ENCODE data around the gene KCNK3.
"Not testable (repeated sequence)": the region's sequence is repeated elsewhere in the genome, so short reads cannot be mapped to it uniquely, and the experiment has no call there.

The KCNK3 gene

DNA sequence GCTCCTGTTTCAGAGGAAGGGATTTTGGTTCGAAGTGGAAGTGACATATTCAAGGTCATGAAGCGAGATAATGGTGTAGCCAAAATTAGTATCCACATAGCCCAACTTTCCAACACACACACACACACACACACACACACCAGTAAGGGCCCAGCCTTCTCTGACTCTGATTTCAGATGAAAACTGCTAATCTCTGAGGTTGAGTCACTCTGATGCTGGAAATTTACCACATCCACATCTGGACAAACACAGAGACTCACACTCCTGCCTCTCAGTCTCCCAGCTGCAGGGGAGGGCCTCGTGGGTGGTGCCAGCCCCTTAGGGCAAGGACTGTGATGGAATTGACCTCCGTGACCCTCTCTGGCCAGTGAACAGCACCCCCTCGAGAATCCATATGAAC, 42.6 kb downstream of the KCNK3 start:
- no peak for DNase-seq

DNA sequence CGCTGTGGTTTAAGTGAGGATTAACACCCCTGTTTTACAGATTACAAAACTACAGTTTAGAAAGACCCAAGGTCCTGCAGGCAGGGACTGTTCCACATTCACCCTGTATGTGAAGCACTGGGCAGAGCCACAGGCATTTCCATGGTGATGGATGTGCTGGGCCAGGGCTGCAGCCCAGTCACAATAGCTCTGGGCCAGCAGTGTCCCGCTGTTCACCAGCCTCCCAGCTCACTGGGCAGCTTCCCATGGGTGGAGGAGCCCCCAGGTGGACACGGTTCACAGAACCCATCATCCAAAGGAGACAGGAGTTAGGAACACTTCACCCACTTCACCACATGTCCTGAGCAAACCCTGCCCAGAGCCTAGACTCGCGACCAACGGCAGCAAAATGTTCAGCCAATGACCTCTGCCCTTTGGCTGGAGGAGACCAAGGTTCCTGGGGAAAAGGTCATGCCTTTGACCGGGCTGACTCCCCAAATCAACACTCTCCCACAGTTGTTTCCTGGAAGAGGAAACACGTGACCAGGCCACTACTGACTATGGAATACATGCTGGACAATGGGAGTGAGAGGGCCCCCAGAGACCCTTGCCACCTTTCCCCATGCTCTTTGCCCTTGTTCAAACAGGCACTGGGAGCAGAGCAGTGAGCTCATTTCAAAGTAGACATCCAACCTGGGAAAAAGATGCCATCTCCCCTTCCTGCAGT, 43.5 kb downstream of the KCNK3 start:
- DNase-seq = no peak

DNA sequence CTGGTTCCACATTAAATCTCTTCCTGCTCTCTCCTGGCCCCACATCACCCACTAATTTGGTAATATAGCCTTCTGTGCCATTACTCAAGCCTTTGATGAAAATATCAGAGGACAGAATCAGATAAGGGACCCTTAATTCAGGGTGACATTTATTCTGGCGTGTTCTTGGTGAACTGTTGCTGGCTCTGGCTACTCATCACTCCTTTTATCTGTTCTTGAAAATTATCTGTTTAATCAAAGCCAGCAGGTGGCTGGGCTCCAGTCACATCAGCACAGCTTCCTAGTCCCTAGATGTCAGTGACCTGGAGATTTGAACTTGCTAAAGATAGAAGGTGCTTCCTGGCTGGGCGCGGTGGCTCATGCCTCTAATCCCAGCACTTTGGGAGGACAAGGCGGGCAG, 44.7 kb downstream of the KCNK3 start:
- DNase-seq = no peak

DNA sequence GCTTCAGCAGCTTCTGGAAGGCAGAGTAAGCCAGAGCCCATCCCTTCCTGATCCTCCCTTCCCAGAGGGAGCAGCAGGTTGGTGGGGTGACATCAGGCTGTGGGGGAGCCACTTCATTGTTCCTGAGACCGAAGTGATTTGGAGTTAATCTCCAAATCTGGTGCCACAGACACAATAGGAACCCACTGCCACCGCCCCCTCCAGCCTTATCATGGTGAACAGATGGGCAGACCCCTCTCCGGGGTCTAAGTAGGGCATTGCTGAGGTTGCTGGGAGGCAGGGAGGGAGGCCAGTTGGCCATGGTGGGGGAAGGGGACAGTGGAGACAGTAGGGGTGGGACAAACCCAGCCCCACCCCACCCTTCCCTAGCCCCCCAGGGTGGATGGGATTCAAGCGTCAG, 46.0 kb downstream of the KCNK3 start:
- DNase-seq = no peak

DNA sequence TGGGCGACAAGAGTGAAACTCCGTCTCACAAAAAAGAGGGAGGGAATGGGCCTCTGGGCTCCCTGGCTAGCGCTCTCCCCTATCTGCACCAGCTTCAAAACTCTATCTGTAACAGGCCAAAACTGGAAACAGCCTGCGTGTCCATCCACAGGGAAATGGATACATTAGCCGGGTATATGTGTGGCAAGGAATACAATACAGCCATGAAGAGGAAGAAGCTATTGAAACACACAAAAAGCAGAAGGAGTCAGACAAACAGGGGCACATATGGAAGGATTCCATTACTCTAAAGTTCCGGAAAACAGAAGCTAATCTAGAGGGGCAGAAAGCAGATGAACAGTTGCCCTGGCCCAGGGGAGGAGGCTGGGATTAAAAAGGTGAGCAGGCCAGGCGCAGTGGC, 47.0 kb downstream of the KCNK3 start:
- no peak for DNase-seq

DNA sequence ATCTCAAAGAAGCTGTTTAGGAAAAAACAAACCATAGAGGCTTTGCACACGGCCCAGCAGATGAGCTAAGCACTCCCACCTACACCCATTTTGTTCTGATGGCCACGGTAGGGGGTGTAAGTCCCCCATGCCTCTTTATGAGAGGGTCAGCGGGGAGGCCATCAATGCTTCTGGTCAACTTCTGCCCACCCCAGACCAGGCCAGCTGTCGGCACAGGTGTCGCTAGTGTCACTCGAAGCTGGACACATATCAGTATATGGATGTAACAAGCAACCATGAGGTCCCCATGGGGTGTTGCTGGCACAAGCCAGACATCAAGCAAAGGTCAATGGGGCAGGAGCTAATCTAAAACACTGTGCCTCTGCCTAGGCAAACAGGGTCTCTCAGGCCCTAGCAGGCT, 47.8 kb downstream of the KCNK3 start:
- no peak for DNase-seq

DNA sequence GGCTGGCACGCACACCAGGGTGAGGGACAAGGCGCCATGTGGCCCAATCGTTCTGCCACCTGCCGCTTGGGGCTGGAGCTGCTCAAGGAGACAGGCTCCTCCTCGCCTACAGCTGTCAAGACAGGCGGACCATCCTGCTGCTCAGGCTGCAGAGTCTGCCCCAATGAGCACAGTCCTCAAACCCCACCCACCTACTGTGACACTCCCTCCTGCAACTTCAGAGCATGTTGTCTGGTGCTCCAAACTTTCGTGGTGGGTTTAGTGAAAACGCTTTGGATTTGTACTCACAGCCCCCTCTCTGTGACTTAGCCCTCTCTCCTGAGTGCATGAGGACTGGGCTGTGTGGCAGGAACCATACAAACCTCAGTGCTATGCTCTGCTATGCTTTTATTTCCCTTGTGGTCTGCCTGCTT, 48.4 kb downstream of the KCNK3 start:
- DNase-seq = no peak

DNA sequence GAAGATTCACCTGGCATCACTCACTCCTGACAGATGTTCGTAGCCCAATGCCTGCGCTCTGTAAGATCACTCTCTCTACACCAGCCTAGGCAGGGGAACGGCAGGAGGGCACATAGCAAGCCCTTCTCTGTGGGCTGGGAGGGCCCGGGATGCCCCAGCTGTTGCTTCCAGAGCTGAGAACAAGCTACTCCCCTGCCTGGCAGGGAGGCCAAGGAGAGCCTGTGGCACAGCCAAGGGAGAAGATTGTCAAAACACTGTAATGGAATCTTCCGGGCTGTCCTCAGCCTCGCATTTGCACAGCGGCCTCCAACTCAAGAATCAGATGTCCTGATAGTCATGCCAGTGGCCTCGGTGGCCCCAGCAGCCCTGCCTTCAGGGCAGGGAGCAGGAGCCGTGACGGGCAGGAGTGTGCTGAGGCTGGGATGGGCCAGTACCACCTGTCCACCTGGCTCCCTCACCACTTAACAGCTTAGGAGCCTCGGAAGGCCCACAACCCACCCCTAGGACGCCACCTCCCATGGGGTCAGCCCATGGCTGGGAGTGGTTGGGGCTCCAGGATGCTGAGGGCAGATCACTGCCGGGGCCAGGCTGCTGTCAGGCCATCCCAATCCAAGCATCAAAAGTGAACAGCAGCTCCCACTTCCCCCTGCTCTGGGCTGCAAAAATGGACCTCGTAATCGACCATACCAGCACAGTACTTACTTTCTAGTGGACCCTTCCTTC, 49.7 kb downstream of the KCNK3 start:
- DNase-seq = no peak

DNA sequence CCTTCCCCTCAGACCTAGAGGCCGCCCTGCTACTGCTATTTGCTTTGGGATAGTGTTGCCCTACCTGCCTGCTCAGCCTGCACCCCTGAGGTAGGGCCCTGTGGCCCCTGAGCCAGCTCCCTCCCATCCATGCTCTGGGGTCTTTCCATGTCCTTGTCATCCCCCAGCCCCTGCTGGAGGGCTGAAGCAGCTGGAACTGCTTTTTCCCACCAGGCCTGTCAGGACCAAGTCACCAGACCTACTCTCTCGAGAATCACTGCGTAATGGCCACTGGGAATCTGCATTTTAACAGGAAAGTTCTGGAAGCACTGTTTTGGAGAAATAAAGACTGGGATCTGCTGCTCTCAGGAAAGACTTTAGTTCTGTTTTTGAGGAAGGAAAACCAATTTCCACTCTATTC, 51.3 kb downstream of the KCNK3 start:
- no peak for DNase-seq

DNA sequence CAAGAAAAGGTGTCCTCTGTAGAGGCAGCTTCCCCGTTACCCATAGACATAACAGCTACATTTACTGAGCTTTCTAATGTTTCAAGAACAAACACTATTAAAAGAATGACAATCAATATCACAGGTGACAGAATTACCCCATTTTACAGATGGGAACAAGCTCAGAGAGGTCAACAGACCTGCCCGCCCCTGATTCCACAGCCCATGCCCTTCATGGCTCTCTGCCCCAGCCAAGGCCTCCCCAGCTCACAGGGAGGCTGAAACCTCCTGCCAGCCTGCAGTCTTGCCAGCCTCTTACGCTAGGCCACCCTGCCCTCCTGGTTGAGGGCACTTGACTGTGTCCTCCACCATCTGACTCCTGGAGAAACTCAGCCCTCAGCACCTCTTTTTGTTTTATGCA, 52.4 kb downstream of the KCNK3 start:
- DNase-seq = no peak

DNA sequence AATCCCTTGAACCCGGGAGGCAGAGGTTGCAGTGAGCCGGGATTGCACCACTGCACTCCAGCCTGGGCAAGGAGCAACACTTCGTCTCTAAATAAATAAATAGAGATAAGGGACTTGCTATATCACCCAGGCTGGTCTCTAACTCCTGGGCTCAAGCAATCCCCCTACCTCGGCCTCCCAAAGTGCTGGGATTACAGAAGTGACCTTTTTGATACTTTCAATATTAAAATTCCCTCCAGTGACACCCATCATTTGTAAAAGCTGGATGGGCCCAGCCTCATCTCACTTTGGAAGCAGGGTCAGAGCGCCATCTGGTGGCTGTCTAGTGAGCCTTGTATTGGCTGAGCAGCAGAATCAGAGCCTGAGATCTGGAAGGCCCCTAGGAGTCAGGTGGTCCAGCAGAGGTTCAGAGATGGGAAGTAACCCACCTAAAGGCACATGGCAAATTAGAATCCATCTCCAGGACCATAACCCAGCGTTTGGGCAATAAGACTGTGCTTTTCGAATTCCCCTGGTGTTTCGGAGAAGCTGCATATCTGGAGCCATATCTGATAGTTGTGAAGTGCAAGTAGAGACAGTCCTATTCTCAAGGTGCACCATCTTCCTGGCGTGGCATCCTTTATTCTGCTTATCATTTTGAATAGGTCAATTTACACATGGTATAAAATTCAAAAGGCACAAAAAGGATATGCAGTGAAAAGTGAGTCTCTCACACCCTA, 53.2 kb downstream of the KCNK3 start:
- peak; percentile 69 for DNase-seq

DNA sequence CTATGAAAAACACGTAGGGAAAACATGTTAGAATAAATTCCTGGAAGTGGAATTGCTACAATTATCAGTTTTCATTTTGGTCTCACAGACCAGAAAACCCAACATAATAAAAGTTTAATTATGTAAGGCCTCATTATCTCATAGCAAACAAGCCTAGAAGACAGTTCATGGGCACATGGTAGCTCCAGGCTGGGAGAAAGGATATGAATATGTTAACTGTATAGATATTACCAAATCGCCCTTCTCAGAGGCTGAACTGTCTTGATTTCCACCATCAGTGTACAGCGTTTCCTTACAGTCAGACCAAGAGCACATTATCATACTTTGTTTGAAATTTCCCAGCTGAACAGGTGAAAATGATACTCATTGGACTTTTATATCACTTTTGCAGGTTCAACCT, 54.4 kb downstream of the KCNK3 start:
- DNase-seq = no peak

DNA sequence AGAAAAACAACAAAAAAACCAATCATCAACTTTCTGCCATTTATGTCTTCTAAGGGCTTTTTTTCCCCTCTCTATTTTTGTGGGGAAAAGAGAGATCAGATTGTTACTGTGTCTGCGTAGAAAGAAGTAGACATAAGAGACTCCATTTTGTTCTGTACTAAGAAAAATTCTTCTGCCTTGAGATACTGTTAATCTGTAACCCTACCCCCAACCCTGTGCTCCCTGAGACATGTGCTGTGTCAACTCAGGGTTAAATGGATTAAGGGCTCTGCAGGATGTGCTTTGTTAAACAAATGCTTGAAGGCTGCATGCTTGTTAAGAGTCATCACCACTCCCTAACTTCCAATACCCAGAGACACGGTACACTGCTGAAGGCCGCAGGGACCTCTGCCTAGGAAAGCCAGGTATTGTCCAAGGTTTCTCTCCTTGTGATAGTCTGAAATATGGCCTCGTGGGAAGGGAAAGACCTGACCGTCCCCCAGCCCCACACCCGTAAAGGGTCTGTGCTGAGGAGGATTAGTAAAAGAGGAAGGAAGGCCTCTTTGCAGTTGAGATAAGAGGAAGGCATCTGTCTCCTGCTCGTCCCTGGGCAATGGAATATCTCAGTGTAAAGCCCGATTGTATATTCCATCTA, 57.4 kb downstream of the KCNK3 start:
- DNase-seq = not testable (repeated sequence)

DNA sequence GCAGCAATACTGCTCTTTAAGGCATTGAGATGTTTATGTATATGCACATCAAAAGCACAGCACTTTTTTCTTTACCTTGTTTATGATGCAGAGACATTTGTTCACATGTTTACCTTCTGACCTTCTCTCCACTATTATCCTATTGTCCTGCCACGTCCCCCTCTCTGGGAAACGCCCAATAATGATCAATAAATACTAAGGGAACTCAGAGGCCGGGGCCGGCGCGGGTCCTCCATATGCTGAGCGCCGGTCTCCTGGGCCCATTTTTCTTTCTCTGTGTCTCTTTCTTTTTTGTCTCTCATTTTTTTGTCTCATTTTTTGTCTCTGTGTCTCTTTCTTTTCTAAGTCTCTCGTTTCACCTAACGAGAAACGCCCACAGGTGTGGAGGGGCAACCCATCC, 57.9 kb downstream of the KCNK3 start:
- not testable (repeated sequence) for DNase-seq

DNA sequence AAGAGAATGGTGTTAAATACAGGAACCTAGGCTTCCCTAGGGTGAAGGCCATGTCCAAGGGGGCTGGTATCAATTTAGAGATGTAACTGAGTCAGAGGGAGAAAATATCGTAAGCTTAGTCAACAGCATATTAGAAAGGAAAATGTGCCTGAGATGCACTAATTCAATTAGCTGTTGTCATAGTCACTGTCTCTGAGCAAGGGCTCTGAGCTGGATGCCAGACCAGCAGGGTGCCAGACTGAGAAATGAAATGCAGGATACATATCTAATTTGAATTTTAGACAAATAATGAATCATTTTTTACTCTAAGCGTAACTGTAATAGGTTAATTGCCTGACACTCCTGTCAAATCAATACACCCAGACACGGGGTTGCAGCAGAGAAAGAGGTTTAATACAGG, 60.1 kb downstream of the KCNK3 start:
- DNase-seq = no peak

DNA sequence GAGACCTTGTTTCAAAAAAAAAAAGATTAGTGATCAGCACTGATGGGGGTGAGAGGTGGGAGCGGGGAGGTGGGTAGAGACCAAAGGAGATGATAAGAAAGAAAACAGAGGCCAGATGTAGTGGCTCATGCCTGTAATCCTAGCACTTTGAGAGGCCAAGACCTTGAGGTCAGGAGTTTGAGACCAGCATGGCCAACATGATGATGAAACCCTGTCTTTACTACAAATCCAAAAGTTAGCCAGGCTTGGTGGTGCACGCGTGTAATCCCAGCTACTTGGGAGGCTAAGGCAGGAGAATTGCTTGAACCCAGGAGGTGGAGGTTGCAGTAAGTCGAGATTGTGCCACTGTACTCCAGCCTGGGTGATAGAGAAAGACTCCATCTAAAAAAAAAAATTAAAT, 62.0 kb downstream of the KCNK3 start:
- no peak for DNase-seq

DNA sequence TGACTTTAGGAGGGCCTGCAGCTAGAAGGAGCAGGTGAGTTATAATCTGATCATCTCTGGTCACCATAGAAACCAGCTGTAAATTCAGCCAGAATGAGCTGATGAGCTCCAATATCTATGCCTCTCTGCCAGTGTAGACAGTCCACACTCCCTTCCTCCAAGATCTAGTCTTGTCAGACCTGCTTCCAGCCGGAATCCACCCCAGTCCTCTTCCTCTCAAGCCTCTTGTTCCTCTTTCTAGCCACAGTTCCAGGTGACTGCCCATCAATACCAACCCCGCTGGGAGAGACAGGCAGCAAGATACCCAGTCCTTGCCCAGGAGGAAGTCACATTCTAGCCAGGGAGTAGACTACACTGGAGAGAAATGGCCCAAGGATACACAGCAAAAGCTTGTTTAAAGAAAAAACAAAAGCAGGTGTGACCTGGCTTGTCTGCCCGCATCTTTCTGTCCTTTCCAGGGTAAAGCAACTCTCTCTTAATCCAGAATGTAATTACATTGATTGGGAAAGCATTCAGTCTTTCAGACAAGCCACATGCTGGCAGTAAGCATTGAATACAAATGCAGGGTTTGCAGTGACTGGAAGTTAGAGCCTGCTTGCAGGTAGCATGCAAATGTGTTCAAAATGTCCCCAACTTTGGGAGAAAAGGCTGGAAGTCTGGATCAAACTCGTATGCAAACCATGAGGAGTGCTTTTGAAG, 62.6 kb downstream of the KCNK3 start:
- DNase-seq = no peak

DNA sequence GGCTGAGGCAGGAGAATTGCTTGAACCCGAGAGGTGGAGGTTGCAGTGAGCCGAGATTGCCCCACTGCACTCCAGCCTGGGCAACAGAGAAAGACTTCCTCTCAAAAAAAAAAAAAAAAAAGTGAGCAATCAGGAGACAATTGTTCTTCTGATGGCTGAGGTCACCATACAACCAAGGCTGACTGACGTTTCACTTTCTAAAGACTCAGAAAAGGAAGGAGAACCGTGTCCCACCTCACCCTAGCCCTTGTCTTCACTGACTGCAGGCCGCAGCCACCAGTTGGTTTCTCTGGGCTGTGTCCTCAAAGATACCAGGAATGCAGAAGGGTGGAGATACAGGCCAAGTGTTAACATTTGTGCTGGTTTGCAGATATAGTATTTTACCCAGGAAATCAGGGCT, 63.8 kb downstream of the KCNK3 start:
- no peak for DNase-seq

DNA sequence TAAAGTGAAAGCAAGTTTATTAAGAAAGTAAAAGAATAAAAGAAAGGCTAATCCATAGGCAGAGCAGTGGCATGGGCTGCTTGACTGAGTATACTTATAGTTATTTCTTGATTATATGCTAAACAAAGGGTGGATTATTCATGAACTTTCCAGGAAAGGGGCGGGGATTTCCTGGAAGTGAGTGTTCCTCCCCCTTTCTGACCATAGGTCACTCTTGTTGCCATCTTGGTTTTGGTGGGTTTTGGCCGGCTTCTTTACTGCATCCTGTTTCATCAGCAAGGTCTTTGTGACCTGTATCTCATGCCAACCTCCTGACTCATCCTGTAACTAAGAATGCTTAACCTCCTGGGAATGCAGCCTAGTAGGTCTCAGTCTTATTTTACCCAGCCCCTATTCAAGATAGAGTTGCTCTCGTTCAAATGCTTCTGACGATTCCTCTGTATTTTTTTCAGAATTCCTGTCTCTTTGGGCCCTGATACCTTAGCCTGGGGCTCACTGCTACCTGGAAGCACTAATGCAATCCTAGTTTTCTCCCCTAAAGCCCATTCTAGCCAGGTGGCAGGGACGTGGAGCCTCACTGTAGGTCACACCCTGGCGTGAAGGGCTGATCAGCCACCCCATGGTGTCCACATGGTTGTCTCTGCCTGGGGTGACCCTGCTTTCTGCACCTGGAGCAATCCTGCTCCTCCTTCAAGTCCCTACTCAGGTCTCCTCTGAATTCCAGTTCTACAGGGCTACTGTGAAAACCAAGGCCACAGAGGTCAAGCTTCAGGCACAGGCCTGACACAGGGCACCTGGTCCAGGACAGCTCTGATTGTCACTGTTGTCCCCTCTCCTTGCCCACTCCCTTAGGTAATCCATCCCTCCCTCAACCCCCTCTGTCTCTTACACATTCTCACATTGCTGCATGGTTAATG, 65.6 kb downstream of the KCNK3 start:
- DNase-seq = no peak

DNA sequence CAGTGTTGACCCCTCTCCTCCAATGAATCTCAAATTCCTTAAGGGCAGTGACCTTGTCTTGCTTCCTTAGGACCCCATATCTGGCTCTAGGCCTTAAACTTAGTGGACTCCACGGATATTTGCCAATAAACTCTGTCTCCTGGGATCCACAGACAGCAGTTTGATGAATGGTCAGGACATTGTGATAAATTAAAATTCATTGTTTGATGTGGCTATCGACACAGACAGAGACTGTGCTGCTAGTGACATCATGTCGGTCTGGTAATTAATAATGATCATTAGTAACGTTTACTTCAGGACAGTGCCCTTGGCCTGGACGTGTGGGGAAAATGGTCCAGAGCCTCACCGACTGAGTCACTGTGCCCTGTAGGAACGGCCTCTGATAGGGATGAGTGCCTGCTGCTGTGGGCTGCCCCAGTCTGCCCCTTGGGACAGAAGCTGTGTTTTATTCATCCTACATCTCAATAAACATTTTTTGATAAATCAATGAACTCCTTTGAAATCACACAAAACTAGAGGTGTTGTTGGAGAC, 66.3 kb downstream of the KCNK3 start:
- no peak for DNase-seq

DNA sequence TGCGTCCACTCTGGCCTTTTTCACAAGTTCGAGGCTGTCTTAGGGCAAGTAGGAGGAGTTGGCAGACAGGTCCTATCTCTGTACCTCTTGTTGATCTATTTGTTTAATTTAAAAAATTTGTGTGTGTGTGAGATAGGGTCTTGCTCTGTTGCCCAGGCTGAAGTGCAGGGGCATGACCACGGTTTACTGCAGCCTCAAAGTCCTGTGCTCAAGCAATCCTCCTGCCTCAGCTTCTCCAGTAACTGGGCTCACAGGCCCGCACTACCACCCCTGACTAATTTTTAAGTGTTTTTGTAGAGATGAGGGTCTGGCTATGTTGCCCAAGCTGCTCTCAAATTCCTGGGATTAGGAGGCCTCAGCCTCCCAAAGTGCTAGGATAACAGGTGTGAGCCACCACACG, 67.3 kb downstream of the KCNK3 start:
- no peak for DNase-seq

DNA sequence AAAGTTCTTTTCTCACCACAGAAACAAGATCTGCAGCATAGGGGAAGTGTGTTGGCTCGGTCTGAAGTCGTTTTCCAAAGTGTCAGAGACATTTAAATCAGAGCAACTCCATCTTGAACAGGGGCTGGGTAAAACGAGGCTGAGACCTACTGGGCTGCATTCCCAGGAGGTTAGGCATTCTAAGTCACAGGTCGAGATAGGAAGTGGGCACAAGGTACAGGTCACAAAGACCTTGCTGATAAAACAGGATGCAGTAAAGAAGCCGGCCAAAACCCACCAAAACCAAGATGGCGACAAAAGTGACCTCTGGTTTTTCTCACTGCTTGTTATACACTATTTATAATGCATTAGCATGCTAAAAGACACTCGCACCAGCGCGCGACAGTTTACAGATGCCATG, 68.5 kb downstream of the KCNK3 start:
- not testable (repeated sequence) for DNase-seq
